Body of pancreas (tissue), 4 donors: ENCODE results near the gene RAB6D. TPM values are rescaled to one million over a fixed set of nuclear protein-coding genes. Genes with fewer than 3 reads are reported as not detected.
"Not testable (repeated sequence)": the region's sequence is repeated elsewhere in the genome, so short reads cannot be mapped to it uniquely, and the experiment has no call there.

Experiments
- ATAC-seq: fragments of 150-250 bp; one replicate; pipeline ENCODE4 v1.9.1; 2016
- DNase-seq, 4 donors: peaks; one replicate each; pipeline ENCODE4 v3.0.0-alpha.2; 2019
- H3K27ac ChIP-seq, 4 donors: fragments of 200-600 bp; sonication (generic); 1 replicate in 3 of 4; 2 replicates in 1 of 4; pipeline versions ENCODE4 v1.5.1 to v1.6.1; 2016 to 2019; ENCODE audit warnings: mild to moderate bottlenecking in 1 of 4, mixed read lengths in 1 of 4, moderate library complexity in 1 of 4
- H3K27me3 ChIP-seq, 2 donors: fragments of 200-600 bp; sonication (generic); one replicate each; pipeline ENCODE4 v1.6.0; 2016; ENCODE audit warnings: mild to moderate bottlenecking in 1 of 2
- H3K36me3 ChIP-seq, 2 donors: fragments of 200-600 bp; sonication (generic); replicated peaks in 1 of 2; 2 replicates each; pipeline ENCODE4 v1.5.1; 2016; ENCODE audit warnings: low read depth in 2 of 2; ENCODE audit not compliant: insufficient read depth in 1 of 2
- H3K4me1 ChIP-seq: fragments of 200-600 bp; sonication (generic); one replicate; pipeline ENCODE4 v1.6.0; 2016
- H3K4me3 ChIP-seq, 2 donors: fragments of 200-600 bp; sonication (generic); 1 replicate in 1 of 2; 2 replicates in 1 of 2; pipeline ENCODE4 v1.5.1; 2016 to 2019
- H3K9me3 ChIP-seq, 3 donors: fragments of 200-600 bp; sonication (generic); 1 replicate in 2 of 3; 2 replicates in 1 of 3; pipeline ENCODE4 v1.5.1; 2016
- POLR2A ChIP-seq, 3 donors: fragments of 450-650 bp; IDR thresholded peaks; one replicate each; pipeline ENCODE4 v1.6.1; 2016; ENCODE audit warnings: antibody characterized with exemption in 3 of 3, mild to moderate bottlenecking in 2 of 3
- WGBS, 2 donors: methylation state at CpG; one replicate each; pipeline ENCODE4 v1.1.5; 2017; 5-methylcytosine and 5-hydroxymethylcytosine counted together
- intact Hi-C: fragments of 100-400 bp; cut with DNase I; formaldehyde crosslinking; loops from one replicate; pipeline ENCODE4 v1.15.1; 2023
- total RNA-seq, 2 donors: library from RNA; depleted of rRNA; stranded (reverse); fragments of >200 nt; gene quantifications; one replicate each; pipeline ENCODE4 v1.1.0, GENCODE V29; 2016
- TF ChIP-seq, protein P1 (sequence below), 7 experiments: fragments of 450-650 bp in 4 of 7; fragments of 200-600 bp in 3 of 7; sonication (generic) in 3 of 7; IDR thresholded peaks; one replicate each; pipeline ENCODE4 v1.5.1; 2016 to 2019; ENCODE audit warnings: antibody characterized with exemption in 7 of 7

Gene RAB6D
- total RNA-seq, 2 donors from 2014 or later, result under 0.01 TPM; not detected in 1

DNA sequence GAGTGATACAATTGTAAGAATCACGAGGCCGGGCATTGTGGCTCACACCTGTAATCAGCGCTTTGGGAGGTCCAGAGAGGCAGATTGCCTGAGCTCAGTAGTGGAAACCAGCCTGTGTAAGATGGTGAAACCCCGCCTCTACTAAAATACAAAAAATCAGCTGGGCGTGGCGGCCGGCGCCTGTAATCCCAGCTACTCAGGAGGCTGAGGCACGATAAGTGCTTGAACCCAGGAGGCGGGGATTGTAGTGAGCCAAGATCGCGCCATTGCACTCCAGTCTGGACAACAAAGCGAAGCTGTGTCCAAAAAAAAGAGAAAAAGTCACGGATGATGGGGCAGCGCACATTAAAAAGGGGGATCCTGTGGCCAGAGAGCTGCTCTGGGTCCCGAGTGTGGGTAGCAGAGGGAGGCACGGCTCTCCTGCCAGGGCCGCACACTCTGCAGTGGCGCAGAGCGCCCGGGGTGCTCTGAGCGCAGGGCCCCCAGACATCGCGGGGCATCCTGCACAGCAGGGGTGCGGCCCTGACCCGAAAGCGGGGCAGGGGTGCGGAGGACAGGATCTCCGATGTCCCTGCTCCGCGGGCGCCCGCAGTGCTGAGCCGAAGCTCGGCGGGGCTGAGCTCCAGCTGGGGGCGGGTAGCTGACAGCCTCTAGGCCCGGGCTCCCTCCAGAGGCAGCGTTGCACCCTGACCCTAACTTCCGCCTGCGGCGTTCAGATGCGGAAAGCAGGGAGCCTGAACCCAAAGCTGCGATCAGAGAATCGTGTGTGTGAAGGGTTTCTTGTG is 30.4 kb upstream of the RAB6D start:
- intact Hi-C loops, result no loop called here
- Histone ChIP-seq H3K9me3 (no peaks in the 10 kb centered on the region), H3K4me1 (peaks cover 7% of the 10 kb centered on the region), H3K36me3 (no peaks in the 10 kb centered on the region), H3K4me3 (no peak overlapping the region), H3K27me3 (no peaks in the 10 kb centered on the region), H3K27ac (no peak overlapping the region)
- peak; percentile 45 for ATAC-seq
- peak in 2 of 4 donors; percentile 11 to 18 for DNase-seq
- TF ChIP-seq, protein P1, sequence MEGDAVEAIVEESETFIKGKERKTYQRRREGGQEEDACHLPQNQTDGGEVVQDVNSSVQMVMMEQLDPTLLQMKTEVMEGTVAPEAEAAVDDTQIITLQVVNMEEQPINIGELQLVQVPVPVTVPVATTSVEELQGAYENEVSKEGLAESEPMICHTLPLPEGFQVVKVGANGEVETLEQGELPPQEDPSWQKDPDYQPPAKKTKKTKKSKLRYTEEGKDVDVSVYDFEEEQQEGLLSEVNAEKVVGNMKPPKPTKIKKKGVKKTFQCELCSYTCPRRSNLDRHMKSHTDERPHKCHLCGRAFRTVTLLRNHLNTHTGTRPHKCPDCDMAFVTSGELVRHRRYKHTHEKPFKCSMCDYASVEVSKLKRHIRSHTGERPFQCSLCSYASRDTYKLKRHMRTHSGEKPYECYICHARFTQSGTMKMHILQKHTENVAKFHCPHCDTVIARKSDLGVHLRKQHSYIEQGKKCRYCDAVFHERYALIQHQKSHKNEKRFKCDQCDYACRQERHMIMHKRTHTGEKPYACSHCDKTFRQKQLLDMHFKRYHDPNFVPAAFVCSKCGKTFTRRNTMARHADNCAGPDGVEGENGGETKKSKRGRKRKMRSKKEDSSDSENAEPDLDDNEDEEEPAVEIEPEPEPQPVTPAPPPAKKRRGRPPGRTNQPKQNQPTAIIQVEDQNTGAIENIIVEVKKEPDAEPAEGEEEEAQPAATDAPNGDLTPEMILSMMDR (IDR thresholded peaks at IDR 0.05), result no peak
- no peak for TF ChIP-seq POLR2A (IDR thresholded peaks at IDR 0.05)
- WGBS, 2 donors, result 16 to 34% methylated on average over 24 to 44 of the region's 45 CpGs

- ATAC-seq, H3K27ac ChIP-seq, H3K9me3 ChIP-seq, H3K27me3 ChIP-seq, H3K36me3 ChIP-seq, intact Hi-C loops, H3K4me3 ChIP-seq, DNase-seq, H3K4me1 ChIP-seq: not testable (repeated sequence)
- WGBS, 2 donors, result 45 to 62% methylated on average over 6 to 9 of the region's 9 CpGs
Measured at GRCh38 chr2:131391953-131392352, 28.0 kb upstream of the RAB6D start.

DNA sequence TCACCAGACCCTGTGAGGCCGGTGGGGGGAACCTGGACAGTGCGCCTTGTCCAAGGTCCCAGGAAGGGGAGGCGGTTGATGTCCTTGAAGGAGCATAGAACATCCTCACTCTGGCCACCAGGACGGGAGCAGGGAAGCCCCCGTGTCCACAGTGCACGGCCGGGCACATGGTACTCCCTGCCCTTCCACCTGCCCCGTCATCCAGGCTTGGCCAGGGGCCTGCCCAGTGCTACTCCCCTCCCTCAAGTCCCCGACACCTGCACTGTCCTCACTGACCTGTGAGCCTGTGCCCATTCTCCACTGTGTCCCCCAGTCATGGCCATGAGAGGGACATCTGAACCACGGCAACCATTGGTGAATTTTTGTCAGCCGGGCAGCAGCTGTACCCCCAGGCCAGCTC is 27.5 kb upstream of the RAB6D start:
- H3K36me3 ChIP-seq, intact Hi-C loops, H3K27ac ChIP-seq, ATAC-seq, H3K4me1 ChIP-seq, H3K27me3 ChIP-seq, H3K9me3 ChIP-seq, H3K4me3 ChIP-seq, DNase-seq: not testable (repeated sequence)
- WGBS, 2 donors, result 75 to 78% methylated on average over 2 to 11 of the region's 11 CpGs

DNA sequence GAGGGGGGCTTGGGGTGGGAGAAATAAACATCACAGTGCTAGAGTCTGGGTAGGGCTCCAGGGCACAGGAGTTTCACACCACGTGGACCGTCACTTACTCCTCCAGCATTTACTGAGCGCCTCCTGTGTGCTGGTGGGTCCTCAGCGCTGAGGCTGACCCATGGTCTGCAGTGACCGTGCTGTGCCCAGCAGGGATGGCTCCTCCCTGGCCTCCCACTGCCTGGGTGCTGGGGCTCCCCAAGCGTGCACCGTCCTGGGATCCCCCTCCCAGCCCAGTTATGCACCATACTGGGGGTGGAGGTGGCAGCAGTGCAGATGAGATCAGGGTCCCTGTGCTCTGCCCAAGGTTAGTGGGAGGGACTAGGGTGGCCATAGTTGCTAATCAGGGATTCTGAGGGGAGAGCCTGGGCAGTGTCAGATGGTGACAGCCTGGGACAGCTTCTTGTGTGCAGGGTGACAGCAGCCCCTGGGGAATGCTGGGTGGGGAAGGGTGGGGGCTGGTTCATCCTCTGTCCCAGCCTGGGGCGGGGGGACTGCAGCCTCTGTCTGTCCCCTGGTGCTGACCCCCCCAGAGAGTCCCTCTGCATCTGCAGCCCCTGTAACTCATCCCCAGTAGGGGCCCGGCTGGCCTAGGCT is 26.6 kb upstream of the RAB6D start:
- intact Hi-C loops, DNase-seq: not testable (repeated sequence)
- 56 to 71% methylated on average over 4 to 5 of the region's 9 CpGs for WGBS, 2 donors

DNA sequence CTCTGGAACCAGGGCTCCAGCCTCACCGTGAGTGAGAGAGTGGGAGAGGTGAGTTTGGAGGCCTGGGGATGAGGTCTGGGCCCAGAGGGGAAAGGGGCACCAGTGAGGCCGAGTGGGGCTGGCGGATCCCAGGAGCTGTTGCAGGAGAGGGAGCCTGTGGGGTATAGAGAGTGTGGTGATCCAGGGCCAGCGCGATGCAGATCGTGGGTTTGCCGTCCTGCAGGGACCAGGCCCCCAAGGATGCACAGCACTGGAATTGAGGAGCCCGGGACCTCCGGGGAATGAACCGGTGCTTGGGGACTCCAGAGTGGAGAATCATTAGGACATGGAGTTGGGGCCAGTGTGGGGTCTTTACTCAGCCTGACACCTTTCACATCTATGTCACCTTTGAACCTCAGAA is 25.7 kb upstream of the RAB6D start:
- DNase-seq (no peak), ATAC-seq (no peak)
- TF ChIP-seq POLR2A (IDR thresholded peaks at IDR 0.05), result no peak
- TF ChIP-seq, protein P1 (IDR thresholded peaks at IDR 0.05), result no peak
- intact Hi-C loops, result no loop called here
- H3K4me1 ChIP-seq, result peaks cover 3% of the 10 kb centered on the region
- 70 to 74% methylated on average over 7 to 10 of the region's 10 CpGs for WGBS, 2 donors
- H3K4me3 ChIP-seq, result no peak overlapping the region
- H3K27ac ChIP-seq, result no peak overlapping the region
- no peaks in the 10 kb centered on the region for H3K36me3 ChIP-seq
- no peaks in the 10 kb centered on the region for H3K27me3 ChIP-seq
- no peaks in the 10 kb centered on the region for H3K9me3 ChIP-seq

More for the DNA sequence above, 26.6 kb upstream of the RAB6D start:
- ATAC-seq, H3K4me3 ChIP-seq, H3K27me3 ChIP-seq, H3K9me3 ChIP-seq, H3K36me3 ChIP-seq, H3K27ac ChIP-seq, H3K4me1 ChIP-seq: not testable (repeated sequence)

DNA sequence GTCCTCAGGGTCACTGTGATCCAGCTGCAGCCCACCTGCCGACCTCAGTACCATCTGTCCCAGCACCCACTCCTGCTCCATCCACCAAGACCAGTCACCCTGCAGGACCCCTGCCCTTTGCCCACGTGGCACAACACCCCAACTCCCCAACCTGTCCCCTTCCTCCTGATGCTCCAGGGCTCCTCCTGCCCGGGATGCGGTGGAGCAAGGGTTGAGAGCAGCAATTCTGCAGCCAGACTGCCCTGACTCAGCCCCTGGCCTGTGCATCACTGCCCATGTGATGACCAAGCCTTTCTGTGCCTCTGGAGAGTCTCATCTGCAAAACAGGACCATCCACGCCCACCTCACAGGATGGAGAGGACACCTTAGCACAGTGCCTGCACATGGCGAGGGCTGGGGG is 24.9 kb upstream of the RAB6D start:
- H3K27me3 ChIP-seq, intact Hi-C loops, H3K9me3 ChIP-seq, H3K4me1 ChIP-seq, H3K36me3 ChIP-seq, DNase-seq, ATAC-seq, H3K4me3 ChIP-seq, H3K27ac ChIP-seq: not testable (repeated sequence)
- WGBS, 2 donors, result 39 to 58% methylated on average over 3 to 4 of the region's 6 CpGs

- 90 to 92% methylated on average over 1 of the region's 1 CpG for WGBS, 2 donors
Measured at GRCh38 chr2:131373111-131373510, 9.1 kb upstream of the RAB6D start.

More at GRCh38 chr2:131373111-131373510, 9.1 kb upstream of the RAB6D start:
- DNase-seq, H3K9me3 ChIP-seq, H3K4me1 ChIP-seq, ATAC-seq, H3K4me3 ChIP-seq, H3K27ac ChIP-seq, intact Hi-C loops, H3K36me3 ChIP-seq, H3K27me3 ChIP-seq: not testable (repeated sequence)
